IPS DF 19.7 (cell line): ENCODE measurements around the gene RNF115.
"Not testable (repeated sequence)": the region's sequence is repeated elsewhere in the genome, so short reads cannot be mapped to it uniquely, and the experiment has no call there.

ENCODE experiments used
- DNase-seq: peaks from one replicate; pipeline ENCODE4 v3.0.0-alpha.2; 2013; ENCODE audit warnings: low read depth, low spot score

The RNF115 gene

GRCh38 chr1:145827966-145828365, 4.1 kb upstream of the RNF115 start:
- DNase-seq, result no peak

GRCh38 chr1:145826030-145826429, 2.1 kb upstream of the RNF115 start:
- DNase-seq, result no peak

- no peak for DNase-seq
Measured at GRCh38 chr1:145824499-145824842, 576 bp upstream of the RNF115 start.

GRCh38 chr1:145822779-145823331, 1.0 kb downstream of the RNF115 start:
- DNase-seq, result not testable (repeated sequence)

GRCh38 chr1:145818095-145818494, 5.8 kb downstream of the RNF115 start:
- DNase-seq, result not testable (repeated sequence)

- not testable (repeated sequence) for DNase-seq
Measured at GRCh38 chr1:145812977-145813810, 10.7 kb downstream of the RNF115 start.

GRCh38 chr1:145806844-145807243, 17.1 kb downstream of the RNF115 start:
- DNase-seq, result no peak

GRCh38 chr1:145806408-145806807, 17.5 kb downstream of the RNF115 start:
- DNase-seq, result no peak

GRCh38 chr1:145805057-145805456, 18.8 kb downstream of the RNF115 start:
- DNase-seq, result no peak

GRCh38 chr1:145804235-145805045, 19.5 kb downstream of the RNF115 start:
- no peak for DNase-seq

GRCh38 chr1:145799806-145800205, 24.1 kb downstream of the RNF115 start:
- DNase-seq, result no peak

- no peak for DNase-seq
Measured at GRCh38 chr1:145796753-145797152, 27.1 kb downstream of the RNF115 start.

GRCh38 chr1:145795257-145795881, 28.5 kb downstream of the RNF115 start:
- DNase-seq, result no peak

GRCh38 chr1:145792484-145792883, 31.4 kb downstream of the RNF115 start:
- no peak for DNase-seq

GRCh38 chr1:145791860-145792259, 32.0 kb downstream of the RNF115 start:
- DNase-seq, result not testable (repeated sequence)

GRCh38 chr1:145788580-145788979, 35.3 kb downstream of the RNF115 start:
- DNase-seq, result no peak

GRCh38 chr1:145786271-145786670, 37.6 kb downstream of the RNF115 start:
- no peak for DNase-seq

GRCh38 chr1:145785547-145785946, 38.3 kb downstream of the RNF115 start:
- DNase-seq, result no peak

GRCh38 chr1:145784409-145784808, 39.5 kb downstream of the RNF115 start:
- no peak for DNase-seq

GRCh38 chr1:145782272-145783099, 41.4 kb downstream of the RNF115 start:
- DNase-seq, result no peak

GRCh38 chr1:145778146-145778540, 45.8 kb downstream of the RNF115 start:
- no peak for DNase-seq
